K562 (cell line): ENCODE results near the gene PGPEP1. TPM values are rescaled to one million over a fixed set of nuclear protein-coding genes. Genes with fewer than 3 reads are reported as not detected.

Experiments used
- ARID3A ChIP-seq: IDR thresholded peaks from 2 replicates; pipeline ENCODE4 v1.6.1; 2012; ENCODE audit warnings: low read depth, low read length, improper control_type of control experiment, borderline replicate concordance
- ATF6 ChIP-seq: sonication (generic); formaldehyde crosslinking; IDR thresholded peaks from 2 replicates; pipeline ENCODE4 v1.4.0; 2020; ENCODE audit warnings: mild to moderate bottlenecking, missing genetic modification reagents
- ATF7 ChIP-seq: fragments of 450-650 bp; IDR thresholded peaks from 2 replicates; pipeline ENCODE4 v1.7.1; 2014; ENCODE audit warnings: mild to moderate bottlenecking, moderate library complexity
- CBFA2T2 ChIP-seq: fragments of 450-650 bp; conservative IDR thresholded peaks from 2 replicates; pipeline ENCODE4 v1.6.1; 2017; ENCODE audit warnings: mild to moderate bottlenecking
- ELF4 ChIP-seq: fragments of 450-650 bp; formaldehyde crosslinking; IDR thresholded peaks from 2 replicates; pipeline ENCODE4 v1.4.0; 2022; ENCODE audit warnings: missing genetic modification characterization
- EP300 ChIP-seq: IDR thresholded peaks from 2 replicates; pipeline ENCODE4 v1.6.1; 2012; ENCODE audit warnings: low read length, improper control_type of control experiment
- ILF3 ChIP-seq: fragments of 450-650 bp; IDR thresholded peaks from 2 replicates; pipeline ENCODE4 v1.6.1; 2018; ENCODE audit warnings: antibody characterized with exemption, mild to moderate bottlenecking, moderate library complexity, borderline replicate concordance
- KDM1A ChIP-seq, 2 experiments: fragments of 450-650 bp; IDR thresholded peaks; 2 replicates each; pipeline ENCODE4 v1.6.1; 2016; ENCODE audit warnings: mild to moderate bottlenecking in 2 of 2
- MAFK ChIP-seq: IDR thresholded peaks from 2 replicates; pipeline ENCODE4 v1.6.1; 2011; ENCODE audit warnings: low read length, improper control_type of control experiment
- MIER1 ChIP-seq: fragments of 450-650 bp; IDR thresholded peaks from 2 replicates; pipeline ENCODE4 v1.6.1; 2016; ENCODE audit warnings: antibody characterized with exemption, mild to moderate bottlenecking, low read depth
- NBN ChIP-seq: fragments of 450-650 bp; IDR thresholded peaks from 2 replicates; pipeline ENCODE4 v1.6.1; 2016; ENCODE audit warnings: low read depth, mild to moderate bottlenecking
- PHF21A ChIP-seq: fragments of 450-650 bp; IDR thresholded peaks from 2 replicates; pipeline ENCODE4 v1.6.1; 2017; ENCODE audit warnings: low read depth, borderline replicate concordance
- PRPF4 ChIP-seq: fragments of 200-400 bp; formaldehyde crosslinking; IDR thresholded peaks from one replicate; pipeline ENCODE4 v1.6.1; 2017; ENCODE audit warnings: low read length, low read depth, mild to moderate bottlenecking; ENCODE audit not compliant: insufficient read depth, poor library complexity, severe bottlenecking
- SIX5 ChIP-seq, 2 experiments: IDR thresholded peaks; 2 replicates each; pipeline ENCODE4 v1.6.1; 2011; ENCODE audit warnings: low read length in 2 of 2, borderline replicate concordance in 1 of 2, low read depth in 1 of 2, mild to moderate bottlenecking in 1 of 2, moderate library complexity in 1 of 2; ENCODE audit not compliant: insufficient read depth in 1 of 2
- SMAD4 ChIP-seq: fragments of 250-450 bp; sonication (Bioruptor Pico); conservative IDR thresholded peaks from 2 replicates; pipeline ENCODE4 v1.8.0; 2021; ENCODE audit warnings: inconsistent platforms, mild to moderate bottlenecking, moderate library complexity
- TBP ChIP-seq: optimal IDR thresholded peaks from 2 replicates; pipeline ENCODE3; 2011; ENCODE audit warnings: low read depth, low read length, improper control_type of control experiment
- ZFX ChIP-seq: sonication (generic); formaldehyde crosslinking; IDR thresholded peaks from 2 replicates; pipeline ENCODE4 v1.8.0; 2022; ENCODE audit warnings: mild to moderate bottlenecking, missing genetic modification reagents, moderate library complexity
- ZMIZ1 ChIP-seq, 2 experiments: fragments of 150-350 bp in 1 of 2; IDR thresholded peaks; 2 replicates each; pipeline ENCODE4 v1.6.1; 2012 to 2016; ENCODE audit warnings: low read depth in 2 of 2, low read length in 2 of 2, mild to moderate bottlenecking in 1 of 2, moderate library complexity in 1 of 2
- polyA plus RNA-seq, 8 experiments: library from polyadenylated mRNA; depleted of rRNA in 4 of 8; stranded (reverse) in 5 of 8; unstranded in 3 of 8; fragments of >200 nt; fragmentation: Nextera tagmentation in 2 of 8; fragmentation: Illumina TruSeq in 1 of 8; extraction: Ambion mirVana in 2 of 8; extraction: Trizol in 1 of 8; gene quantifications; 2 replicates each; pipeline versions ENCODE4 v1.2.1 to v1.2.3, GENCODE V29; 2011 to 2014; ENCODE audit warnings: inconsistent platforms in 1 of 8, missing spikeins in 1 of 8
- total RNA-seq, 7 experiments: library from RNA; depleted of rRNA in 6 of 7; stranded (reverse); fragments of >200 nt in 6 of 7; fragmentation: Illumina TruSeq in 2 of 7; extraction: Trizol in 2 of 7; gene quantifications; 2 replicates each; pipeline versions ENCODE4 v1.2.1 to v1.2.3, GENCODE V29; 2011 to 2021; ENCODE audit warnings: low replicate concordance in 1 of 7

Gene PGPEP1
- total and polyA plus RNA-seq, 9 of the 15 experiments (the other 6 are each of a cell fraction or from before 2014, with no cell fraction given) = 10.0 to 69.6 (median 33.5) TPM

- TF ChIP-seq KDM1A (IDR thresholded peaks at IDR 0.05) (peak; percentile 92 to 94), MAFK (peak; percentile 17; the same call in 1 of the 2 replicates), SMAD4 (peak; percentile 24; the same call in 1 of the 2 replicates), SIX5 (IDR thresholded peaks at IDR 0.05; ENCODE audit: borderline replicate concordance in 1 of 2, insufficient read depth in 1 of 2, low read depth in 1 of 2, low read length in 2 of 2) (no peak), PRPF4 (no peak), MIER1 (0 out of 2 replicates have a peak, but pooled peaks have one; percentile 40), ATF7 (peak; percentile 31), TBP (peak; percentile 76), ILF3 (no peak), ZMIZ1 (IDR thresholded peaks at IDR 0.05; ENCODE audit: low read depth in 2 of 2, low read length in 2 of 2) (0 out of 4 replicates have a peak, but pooled peaks of 1 of the 2 experiments have one; percentile 7), CBFA2T2 (0 out of 2 replicates have a peak, but pooled peaks have one; percentile 7), PHF21A (peak; percentile 90; the same call in 1 of the 2 replicates), ARID3A (no peak), ATF6 (no peak), EP300 (peak; percentile 19; the same call in 1 of the 2 replicates), ELF4 (CRISPR knock-in tag) (0 out of 2 replicates have a peak, but pooled peaks have one; percentile 22), NBN (peak; percentile 58; the same call in 1 of the 2 replicates), ZFX (CRISPR knock-in tag) (peak; percentile 67)
Measured at GRCh38 chr19:18292810-18293641, 47.4 kb upstream of the PGPEP1 start (continued).
